WI38 (cell line): ENCODE results near the gene ADARB1.

ENCODE experiments used
- H3K4me3 ChIP-seq: 2 replicates; pipeline ENCODE4 v1.5.1; 2011; ENCODE audit warnings: low read depth, mild to moderate bottlenecking, control low read depth, low read length
- TF ChIP-seq, protein P1 (sequence below): IDR thresholded peaks from 2 replicates; pipeline ENCODE4 v1.5.1; 2012; ENCODE audit warnings: low read depth, mild to moderate bottlenecking, control low read depth, low read length

ADARB1 gene

DNA sequence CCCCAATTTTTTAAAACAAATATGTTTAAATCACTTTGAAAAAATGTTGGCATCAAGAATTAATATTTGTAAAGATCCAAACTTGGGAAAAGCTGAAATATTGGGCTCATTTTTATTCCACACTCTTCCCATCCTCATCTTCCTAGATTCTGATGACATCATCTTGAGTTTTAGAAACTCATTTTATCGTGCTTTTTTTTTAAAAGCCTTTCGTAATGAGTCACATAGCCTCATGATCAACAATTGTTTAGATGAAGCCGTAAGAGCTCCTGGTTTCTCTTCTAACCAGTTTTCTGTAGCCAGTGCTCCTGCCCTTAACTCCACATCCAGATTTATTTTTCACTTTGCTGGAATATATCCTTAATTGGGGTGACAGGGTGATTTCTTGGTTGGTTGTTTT, 134.7 kb downstream of the ADARB1 start:
- no peak overlapping the region for H3K4me3 ChIP-seq
- TF ChIP-seq, protein P1, sequence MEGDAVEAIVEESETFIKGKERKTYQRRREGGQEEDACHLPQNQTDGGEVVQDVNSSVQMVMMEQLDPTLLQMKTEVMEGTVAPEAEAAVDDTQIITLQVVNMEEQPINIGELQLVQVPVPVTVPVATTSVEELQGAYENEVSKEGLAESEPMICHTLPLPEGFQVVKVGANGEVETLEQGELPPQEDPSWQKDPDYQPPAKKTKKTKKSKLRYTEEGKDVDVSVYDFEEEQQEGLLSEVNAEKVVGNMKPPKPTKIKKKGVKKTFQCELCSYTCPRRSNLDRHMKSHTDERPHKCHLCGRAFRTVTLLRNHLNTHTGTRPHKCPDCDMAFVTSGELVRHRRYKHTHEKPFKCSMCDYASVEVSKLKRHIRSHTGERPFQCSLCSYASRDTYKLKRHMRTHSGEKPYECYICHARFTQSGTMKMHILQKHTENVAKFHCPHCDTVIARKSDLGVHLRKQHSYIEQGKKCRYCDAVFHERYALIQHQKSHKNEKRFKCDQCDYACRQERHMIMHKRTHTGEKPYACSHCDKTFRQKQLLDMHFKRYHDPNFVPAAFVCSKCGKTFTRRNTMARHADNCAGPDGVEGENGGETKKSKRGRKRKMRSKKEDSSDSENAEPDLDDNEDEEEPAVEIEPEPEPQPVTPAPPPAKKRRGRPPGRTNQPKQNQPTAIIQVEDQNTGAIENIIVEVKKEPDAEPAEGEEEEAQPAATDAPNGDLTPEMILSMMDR = no peak

DNA sequence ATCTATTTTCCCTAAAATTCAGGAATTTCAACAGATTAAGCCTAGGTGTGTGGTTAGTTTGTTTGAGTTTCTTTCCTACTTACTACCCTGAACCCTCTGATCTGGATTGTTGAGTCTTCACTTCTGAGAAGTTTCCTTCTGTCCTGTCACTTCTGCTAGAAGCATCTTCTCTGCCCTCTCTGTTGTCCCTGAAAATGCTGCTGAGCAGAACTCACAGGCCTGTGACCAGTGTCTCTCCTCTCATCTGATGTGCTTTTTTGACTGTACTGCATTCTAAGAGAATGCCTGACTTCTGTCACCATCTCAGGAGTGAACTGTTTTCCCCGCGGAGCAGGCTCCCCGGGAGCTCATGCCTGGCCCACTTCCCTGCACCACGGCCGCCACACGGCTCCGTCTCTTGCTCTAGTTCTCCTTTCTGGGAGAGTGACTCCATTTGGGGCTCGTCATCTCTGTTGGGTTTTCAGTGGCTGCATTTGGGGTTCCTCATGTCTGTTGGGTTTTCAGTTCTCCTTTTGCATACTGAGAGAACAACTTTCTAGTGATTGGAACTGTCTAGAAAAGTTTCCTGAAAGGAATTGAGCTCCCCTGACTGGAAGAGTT, 135.4 kb downstream of the ADARB1 start:
- TF ChIP-seq, protein P1 = no peak
- H3K4me3 ChIP-seq = no peak overlapping the region

- H3K4me3 ChIP-seq = no peak overlapping the region
- TF ChIP-seq, protein P1 = no peak
These were observed 136.1 kb downstream of the ADARB1 start for GRCh38 chr21:45210461-45210983.

GRCh38 chr21:45211661-45212060, 137.3 kb downstream of the ADARB1 start:
- TF ChIP-seq, protein P1 = no peak
- no peak overlapping the region for H3K4me3 ChIP-seq

DNA sequence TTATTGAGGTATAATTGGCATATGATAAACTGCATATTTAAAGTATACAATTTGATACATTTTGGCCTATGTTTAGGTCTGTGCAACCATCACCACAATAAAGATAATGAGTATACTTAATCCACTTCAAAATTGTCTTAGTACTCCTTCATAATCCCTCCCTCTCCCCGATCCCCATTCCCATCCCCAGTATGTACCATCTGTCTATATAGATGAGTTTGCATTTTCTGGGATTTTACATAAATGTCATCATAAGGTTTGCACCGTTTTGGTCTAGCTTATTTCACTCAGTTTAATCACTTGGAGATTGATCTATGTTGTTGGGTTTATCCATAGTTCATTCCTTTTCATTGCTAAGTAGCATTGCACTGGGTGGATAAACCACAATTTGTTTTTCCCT, 139.0 kb downstream of the ADARB1 start:
- TF ChIP-seq, protein P1 = no peak
- no peak overlapping the region for H3K4me3 ChIP-seq

- H3K4me3 ChIP-seq = no peak overlapping the region
- TF ChIP-seq, protein P1 = no peak
These were observed 140.8 kb downstream of the ADARB1 start for GRCh38 chr21:45215213-45215612.

DNA sequence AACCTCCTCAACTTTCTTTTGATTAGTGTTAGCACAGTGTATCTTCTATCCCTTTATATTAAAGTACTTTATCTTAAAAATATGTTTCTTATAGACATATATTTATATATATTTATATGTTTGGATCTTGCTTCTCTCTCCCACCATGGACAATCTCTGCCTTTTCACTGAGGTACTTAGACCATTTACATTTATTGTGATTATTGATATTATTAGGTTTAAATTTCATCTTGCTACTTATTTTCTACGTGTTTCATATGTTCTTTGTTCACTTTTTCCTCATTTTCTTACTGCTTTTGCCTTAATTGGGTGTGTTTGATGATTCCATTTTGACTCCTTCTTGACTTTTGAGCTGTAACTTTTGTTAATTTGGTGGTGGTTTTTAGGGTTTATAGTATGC, 142.6 kb downstream of the ADARB1 start:
- no peak overlapping the region for H3K4me3 ChIP-seq
- TF ChIP-seq, protein P1 = no peak
